Measurements from ENCODE around the gene KLK3. TPM values are rescaled to one million over a fixed set of nuclear protein-coding genes. Genes with fewer than 3 reads are reported as not detected.

The KLK3 gene
- total and polyA plus RNA-seq, 2 of the 13 experiments (the other 11 are each of a cell fraction or from before 2014, with no cell fraction given): not detected

GRCh38 chr19:50835785-50836542 is 18.8 kb upstream of the KLK3 start (continued):
- no peak for TF ChIP-seq PHF5A (CRISPR knock-in tag; IDR thresholded peaks at IDR 0.05; ENCODE audit: low read depth, unreplicated experiment)
- no peak for TF ChIP-seq ZNF674 (CRISPR knock-in tag; IDR thresholded peaks at IDR 0.05; ENCODE audit: low read depth)
- no peak for TF ChIP-seq ZNF841 (CRISPR knock-in tag; IDR thresholded peaks at IDR 0.05; ENCODE audit: borderline replicate concordance)
- no peak for TF ChIP-seq U2AF1 (optimal IDR thresholded peaks at IDR 0.05; ENCODE audit: low read depth, low read length)
- TF ChIP-seq SPEN (CRISPR knock-in tag; IDR thresholded peaks at IDR 0.05; ENCODE audit: low read depth): peak; percentile 58
- TF ChIP-seq MBD4 (IDR thresholded peaks at IDR 0.05; ENCODE audit: borderline replicate concordance, low read length): no peak
- TF ChIP-seq ZBTB49 (CRISPR knock-in tag; IDR thresholded peaks at IDR 0.05; ENCODE audit: borderline replicate concordance): no peak
- no peak for TF ChIP-seq KLF15 (CRISPR knock-in tag; IDR thresholded peaks at IDR 0.05; ENCODE audit: borderline replicate concordance)
- TF ChIP-seq, protein P1, sequence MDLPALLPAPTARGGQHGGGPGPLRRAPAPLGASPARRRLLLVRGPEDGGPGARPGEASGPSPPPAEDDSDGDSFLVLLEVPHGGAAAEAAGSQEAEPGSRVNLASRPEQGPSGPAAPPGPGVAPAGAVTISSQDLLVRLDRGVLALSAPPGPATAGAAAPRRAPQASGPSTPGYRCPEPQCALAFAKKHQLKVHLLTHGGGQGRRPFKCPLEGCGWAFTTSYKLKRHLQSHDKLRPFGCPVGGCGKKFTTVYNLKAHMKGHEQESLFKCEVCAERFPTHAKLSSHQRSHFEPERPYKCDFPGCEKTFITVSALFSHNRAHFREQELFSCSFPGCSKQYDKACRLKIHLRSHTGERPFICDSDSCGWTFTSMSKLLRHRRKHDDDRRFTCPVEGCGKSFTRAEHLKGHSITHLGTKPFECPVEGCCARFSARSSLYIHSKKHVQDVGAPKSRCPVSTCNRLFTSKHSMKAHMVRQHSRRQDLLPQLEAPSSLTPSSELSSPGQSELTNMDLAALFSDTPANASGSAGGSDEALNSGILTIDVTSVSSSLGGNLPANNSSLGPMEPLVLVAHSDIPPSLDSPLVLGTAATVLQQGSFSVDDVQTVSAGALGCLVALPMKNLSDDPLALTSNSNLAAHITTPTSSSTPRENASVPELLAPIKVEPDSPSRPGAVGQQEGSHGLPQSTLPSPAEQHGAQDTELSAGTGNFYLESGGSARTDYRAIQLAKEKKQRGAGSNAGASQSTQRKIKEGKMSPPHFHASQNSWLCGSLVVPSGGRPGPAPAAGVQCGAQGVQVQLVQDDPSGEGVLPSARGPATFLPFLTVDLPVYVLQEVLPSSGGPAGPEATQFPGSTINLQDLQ (CRISPR knock-in tag; IDR thresholded peaks at IDR 0.05): no peak
- no peak for TF ChIP-seq MED13 (CRISPR knock-in tag; IDR thresholded peaks at IDR 0.05)
- TF ChIP-seq ZNF83 (CRISPR knock-in tag; IDR thresholded peaks at IDR 0.05; ENCODE audit: borderline replicate concordance): no peak
- TF ChIP-seq HIVEP1 (CRISPR knock-in tag; IDR thresholded peaks at IDR 0.05): no peak
- TF ChIP-seq ZNF292 (CRISPR knock-in tag; IDR thresholded peaks at IDR 0.05; ENCODE audit: borderline replicate concordance, low read depth): no peak
- TF ChIP-seq, protein P2, sequence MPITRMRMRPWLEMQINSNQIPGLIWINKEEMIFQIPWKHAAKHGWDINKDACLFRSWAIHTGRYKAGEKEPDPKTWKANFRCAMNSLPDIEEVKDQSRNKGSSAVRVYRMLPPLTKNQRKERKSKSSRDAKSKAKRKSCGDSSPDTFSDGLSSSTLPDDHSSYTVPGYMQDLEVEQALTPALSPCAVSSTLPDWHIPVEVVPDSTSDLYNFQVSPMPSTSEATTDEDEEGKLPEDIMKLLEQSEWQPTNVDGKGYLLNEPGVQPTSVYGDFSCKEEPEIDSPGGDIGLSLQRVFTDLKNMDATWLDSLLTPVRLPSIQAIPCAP (CRISPR knock-in tag; IDR thresholded peaks at IDR 0.05; ENCODE audit: low read depth): no peak
- TF ChIP-seq, protein P3, sequence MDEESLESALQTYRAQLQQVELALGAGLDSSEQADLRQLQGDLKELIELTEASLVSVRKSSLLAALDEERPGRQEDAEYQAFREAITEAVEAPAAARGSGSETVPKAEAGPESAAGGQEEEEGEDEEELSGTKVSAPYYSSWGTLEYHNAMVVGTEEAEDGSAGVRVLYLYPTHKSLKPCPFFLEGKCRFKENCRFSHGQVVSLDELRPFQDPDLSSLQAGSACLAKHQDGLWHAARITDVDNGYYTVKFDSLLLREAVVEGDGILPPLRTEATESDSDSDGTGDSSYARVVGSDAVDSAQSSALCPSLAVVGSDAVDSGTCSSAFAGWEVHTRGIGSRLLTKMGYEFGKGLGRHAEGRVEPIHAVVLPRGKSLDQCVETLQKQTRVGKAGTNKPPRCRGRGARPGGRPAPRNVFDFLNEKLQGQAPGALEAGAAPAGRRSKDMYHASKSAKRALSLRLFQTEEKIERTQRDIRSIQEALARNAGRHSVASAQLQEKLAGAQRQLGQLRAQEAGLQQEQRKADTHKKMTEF (CRISPR knock-in tag; IDR thresholded peaks at IDR 0.05): peak; percentile 29; the same call in 1 of the 2 replicates
- peak; percentile 97 for TF ChIP-seq ZNF777 (CRISPR knock-in tag; IDR thresholded peaks at IDR 0.05)
- TF ChIP-seq ZNF746 (CRISPR knock-in tag; IDR thresholded peaks at IDR 0.05): no peak
- TF ChIP-seq ESRRA (CRISPR knock-in tag; IDR thresholded peaks at IDR 0.05; ENCODE audit: low read depth): peak; percentile 29; the same call in 1 of the 2 replicates
- TF ChIP-seq ZNF597 (CRISPR knock-in tag; IDR thresholded peaks at IDR 0.05): no peak

All from HepG2 (cell line).